ENCODE measurements around the gene UMODL1.

The UMODL1 gene

DNA sequence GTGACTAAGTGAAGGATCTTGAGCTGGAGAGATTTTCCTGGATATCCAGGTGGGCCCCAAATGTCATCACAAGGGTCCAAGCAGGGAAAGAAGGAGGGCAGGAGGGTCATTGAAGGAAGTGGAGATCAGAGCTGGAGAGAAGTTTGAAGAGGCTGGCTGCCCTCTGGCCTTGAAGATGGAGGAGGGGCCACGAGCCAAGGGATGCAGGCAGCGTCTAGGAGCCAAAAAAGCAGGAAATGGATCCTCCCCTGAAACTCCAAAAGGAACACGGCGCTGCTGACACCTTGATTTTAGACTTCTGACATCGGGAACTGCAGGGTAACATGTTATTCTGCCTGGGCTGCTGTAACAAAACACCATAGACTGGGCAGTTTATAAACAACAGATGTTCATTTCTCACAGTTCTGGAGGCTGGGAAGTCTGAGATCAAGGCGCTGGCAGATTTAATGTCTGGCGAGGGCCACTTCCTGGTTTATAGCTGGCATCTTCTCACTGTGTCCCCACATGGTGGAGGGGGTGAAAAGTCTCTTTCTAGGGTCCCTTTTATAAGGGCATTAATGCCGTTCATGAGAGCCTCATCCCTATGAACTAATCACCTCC lies 32.2 kb upstream of the UMODL1 start:
- no peak overlapping the region for H3K4me3 ChIP-seq (ENCODE audit: low read depth, low read length)
- no peak for DNase-seq (ENCODE audit: low read depth)
- TF ChIP-seq CTCF (IDR thresholded peaks at IDR 0.05; ENCODE audit: control insufficient read depth, extremely low read depth, insufficient read depth), result no peak

DNA sequence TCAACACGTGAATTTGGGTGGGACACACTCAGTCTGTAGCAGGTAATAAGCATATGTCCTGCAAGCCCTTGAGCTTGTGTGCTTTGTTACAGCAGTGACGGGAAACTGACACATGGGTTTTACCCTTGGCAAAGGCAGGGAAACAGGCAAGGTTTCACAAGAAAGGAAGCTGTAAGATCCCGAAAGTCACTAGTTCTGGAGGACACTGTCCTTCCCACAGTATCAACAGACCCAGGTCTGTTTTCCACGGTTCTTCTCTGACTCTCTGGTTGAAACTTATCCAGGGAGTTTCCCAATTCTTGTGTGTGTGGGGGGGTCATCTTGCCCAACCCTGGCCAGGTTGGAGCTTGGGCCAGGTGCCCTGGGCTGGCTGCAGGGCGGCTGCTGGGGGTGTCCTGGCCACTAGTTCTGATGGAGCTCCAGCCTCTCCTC lies 31.6 kb upstream of the UMODL1 start:
- no peak for TF ChIP-seq CTCF (IDR thresholded peaks at IDR 0.05; ENCODE audit: control insufficient read depth, extremely low read depth, insufficient read depth)
- no peak overlapping the region for H3K4me3 ChIP-seq (ENCODE audit: low read depth, low read length)
- DNase-seq (ENCODE audit: low read depth), result no peak

- TF ChIP-seq CTCF (IDR thresholded peaks at IDR 0.05; ENCODE audit: control insufficient read depth, extremely low read depth, insufficient read depth), result no peak
- DNase-seq (ENCODE audit: low read depth), result no peak
- H3K4me3 ChIP-seq (ENCODE audit: low read depth, low read length), result no peak overlapping the region
Measured at GRCh38 chr21:42039911-42040351, 31.2 kb upstream of the UMODL1 start.

DNA sequence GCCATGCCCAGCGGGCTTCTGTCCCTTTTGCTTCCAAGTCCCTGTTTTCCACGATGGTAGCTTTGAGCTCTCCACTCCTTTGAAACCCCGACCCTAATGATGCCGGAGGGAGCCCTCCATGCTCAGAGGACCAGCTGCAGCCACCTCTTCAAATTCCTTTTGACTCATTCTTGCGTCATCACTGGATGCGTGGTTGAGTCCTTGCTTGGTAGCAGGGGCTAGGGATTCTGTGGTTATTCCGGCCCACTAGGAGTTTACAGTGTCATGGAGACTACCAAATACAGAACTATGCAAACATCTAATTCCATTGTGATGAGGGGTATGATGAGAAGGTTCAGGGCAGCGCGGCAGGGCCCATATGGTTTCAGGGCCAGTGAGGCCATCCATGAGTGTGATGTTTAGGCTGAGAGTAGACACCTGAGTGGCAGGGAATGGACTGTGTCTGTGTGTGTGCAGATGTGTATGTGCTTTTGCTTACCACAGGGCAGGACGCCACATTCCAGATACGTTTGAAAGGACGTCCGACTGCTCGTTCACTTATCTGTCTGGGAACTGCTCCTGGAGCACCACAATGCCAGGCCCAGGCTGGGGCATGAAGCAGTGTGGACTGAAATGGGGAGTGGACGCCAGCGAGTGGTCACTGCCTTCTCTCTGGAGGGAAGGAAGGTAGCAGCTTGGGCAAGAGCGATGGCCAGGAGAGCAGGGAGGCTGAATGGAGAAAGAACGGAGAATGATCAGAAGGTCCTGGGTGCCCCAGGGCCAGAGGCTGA lies 30.5 kb upstream of the UMODL1 start:
- no peak for TF ChIP-seq CTCF (IDR thresholded peaks at IDR 0.05; ENCODE audit: control insufficient read depth, extremely low read depth, insufficient read depth)
- H3K4me3 ChIP-seq (ENCODE audit: low read depth, low read length), result no peak overlapping the region
- no peak for DNase-seq (ENCODE audit: low read depth)

- DNase-seq (ENCODE audit: low read depth), result no peak
- H3K4me3 ChIP-seq (ENCODE audit: low read depth, low read length), result no peak overlapping the region
- no peak for TF ChIP-seq CTCF (IDR thresholded peaks at IDR 0.05; ENCODE audit: control insufficient read depth, extremely low read depth, insufficient read depth)
Measured at GRCh38 chr21:42041246-42041645, 29.9 kb upstream of the UMODL1 start.

GRCh38 chr21:42041711-42042110 lies 29.4 kb upstream of the UMODL1 start:
- DNase-seq (ENCODE audit: low read depth), result no peak
- H3K4me3 ChIP-seq (ENCODE audit: low read depth, low read length), result no peak overlapping the region
- TF ChIP-seq CTCF (IDR thresholded peaks at IDR 0.05; ENCODE audit: control insufficient read depth, extremely low read depth, insufficient read depth), result no peak
